Activated CD8-positive, alpha-beta memory T cell treated with anti-CD3 and anti-CD28 coated beads, Interleukin-2, amount 50 U/mL, for 1 hour (primary cell): ENCODE measurements around the gene MARCHF5.
"Not testable (repeated sequence)": the region's sequence is repeated elsewhere in the genome, so short reads cannot be mapped to it uniquely, and the experiment has no call there.

Experiments used
- DNase-seq: peaks from one replicate; pipeline ENCODE4 v3.0.0-alpha.2; 2020; ENCODE audit errors: extremely low read depth

Gene MARCHF5

GRCh38 chr10:92387289-92387940 lies 96.4 kb downstream of the MARCHF5 start:
- DNase-seq, result no peak

- DNase-seq, result not testable (repeated sequence)
Observed at GRCh38 chr10:92393173-92393572, 102.2 kb downstream of the MARCHF5 start.

- no peak for DNase-seq
Observed at GRCh38 chr10:92395271-92395670, 104.3 kb downstream of the MARCHF5 start.

GRCh38 chr10:92402234-92402633 lies 111.3 kb downstream of the MARCHF5 start:
- not testable (repeated sequence) for DNase-seq
